WTC11 (cell line): ENCODE data around the gene SLC12A2. TPM values are rescaled to one million over a fixed set of nuclear protein-coding genes. Genes with fewer than 3 reads are reported as not detected.

Experiments used
- ATAC-seq: fragments of 200-7000 bp; cut with Tn5 transposase; 2 replicates; pipeline ENCODE4 v1.10.0; 2021; ENCODE audit warnings: mild to moderate bottlenecking, moderate library complexity
- CTCF ChIA-PET: fragments of 300-600 bp; sonication (Branson Sonifier 250); formaldehyde crosslinking; loops from one replicate; lab custom pipeline; 2021; ENCODE audit warnings: antibody characterized with exemption; lab: Charles Lee
- POLR2A ChIA-PET: fragments of 350-600 bp; sonication (Branson Sonifier 250); formaldehyde crosslinking; loops from one replicate; lab custom pipeline; 2021; ENCODE audit warnings: antibody characterized with exemption; lab: Charles Lee
- DNase-seq: peaks from one replicate; pipeline ENCODE4 v3.0.0; 2021; ENCODE audit warnings: low spot score
- H3K27ac Mint-ChIP-seq: 2 replicates; pipeline ENCODE4 v1.8.0; 2021; ENCODE audit warnings: mixed read lengths
- H3K27me3 Mint-ChIP-seq: 2 replicates; pipeline ENCODE4 v1.8.0; 2021; ENCODE audit warnings: low read depth, mild to moderate bottlenecking, moderate library complexity, mixed read lengths
- H3K36me3 Mint-ChIP-seq: 2 replicates; pipeline ENCODE4 v1.8.0; 2021; ENCODE audit warnings: mixed read lengths
- H3K4me1 Mint-ChIP-seq: 2 replicates; pipeline ENCODE4 v1.8.0; 2022; ENCODE audit warnings: mixed read lengths
- H3K4me3 Mint-ChIP-seq: 2 replicates; pipeline ENCODE4 v1.8.0; 2021; ENCODE audit warnings: mild to moderate bottlenecking, moderate library complexity, mixed read lengths
- H3K9me3 Mint-ChIP-seq: 2 replicates; pipeline ENCODE4 v1.8.0; 2021; ENCODE audit warnings: mixed read lengths
- CBFB ChIP-seq: sonication (generic); formaldehyde crosslinking; IDR thresholded peaks from 2 replicates; pipeline ENCODE4 v1.8.1; 2022; ENCODE audit warnings: mild to moderate bottlenecking, low read depth, missing genetic modification reagents
- FOXP1 ChIP-seq: sonication (generic); formaldehyde crosslinking; IDR thresholded peaks from 2 replicates; pipeline ENCODE4 v1.8.0; 2022; ENCODE audit warnings: missing genetic modification reagents, mild to moderate bottlenecking, moderate library complexity, borderline replicate concordance
- IRF2 ChIP-seq: sonication (generic); formaldehyde crosslinking; IDR thresholded peaks from 2 replicates; pipeline ENCODE4 v1.8.0; 2022; ENCODE audit warnings: low read depth, missing genetic modification reagents, borderline replicate concordance
- NFE2L1 ChIP-seq: sonication (generic); formaldehyde crosslinking; IDR thresholded peaks from 2 replicates; pipeline ENCODE4 v1.8.1; 2023; ENCODE audit warnings: missing genetic modification reagents
- NR3C1 ChIP-seq: sonication (generic); formaldehyde crosslinking; conservative IDR thresholded peaks from 2 replicates; pipeline ENCODE4 v1.8.1; 2023; ENCODE audit warnings: low read depth, mild to moderate bottlenecking, missing genetic modification reagents
- RELA ChIP-seq: sonication (generic); formaldehyde crosslinking; IDR thresholded peaks from 2 replicates; pipeline ENCODE4 v1.8.1; 2022; ENCODE audit warnings: missing genetic modification reagents, mild to moderate bottlenecking, borderline replicate concordance
- RORB ChIP-seq: fragments of 250-450 bp; sonication (Bioruptor Pico); IDR thresholded peaks from 2 replicates; pipeline ENCODE4 v1.9.0; 2021; ENCODE audit warnings: mild to moderate bottlenecking
- SMAD3 ChIP-seq: sonication (generic); formaldehyde crosslinking; IDR thresholded peaks from 2 replicates; pipeline ENCODE4 v1.8.0; 2022; ENCODE audit warnings: missing genetic modification reagents, mild to moderate bottlenecking, borderline replicate concordance
- ZNF121 ChIP-seq: sonication (generic); formaldehyde crosslinking; IDR thresholded peaks from 2 replicates; pipeline ENCODE4 v1.8.0; 2023; ENCODE audit warnings: missing genetic modification reagents
- ZNF232 ChIP-seq: sonication (generic); formaldehyde crosslinking; IDR thresholded peaks from 2 replicates; pipeline ENCODE4 v1.8.0; 2022; ENCODE audit warnings: mild to moderate bottlenecking, missing genetic modification reagents
- ZNF317 ChIP-seq: sonication (generic); formaldehyde crosslinking; IDR thresholded peaks from 2 replicates; pipeline ENCODE4 v1.8.1; 2023; ENCODE audit warnings: low read depth, mild to moderate bottlenecking, moderate library complexity, missing genetic modification reagents, borderline replicate concordance
- ZSCAN18 ChIP-seq: fragments of 250-450 bp; sonication (Bioruptor Pico); IDR thresholded peaks from 2 replicates; pipeline ENCODE4 v2.1.2; 2022; ENCODE audit warnings: mild to moderate bottlenecking, moderate library complexity
- total RNA-seq: library from RNA; stranded (reverse); gene quantifications from 3 replicates; pipeline ENCODE4 v1.2.3, GENCODE V29; 2021
- TF ChIP-seq, protein P1 (sequence below): sonication (generic); formaldehyde crosslinking; IDR thresholded peaks from 2 replicates; pipeline ENCODE4 v1.8.1; 2023; ENCODE audit warnings: mild to moderate bottlenecking, moderate library complexity, missing genetic modification reagents
- TF ChIP-seq, protein P2 (sequence below): sonication (generic); formaldehyde crosslinking; IDR thresholded peaks from 2 replicates; pipeline ENCODE4 v1.8.0; 2022; ENCODE audit warnings: mild to moderate bottlenecking, missing genetic modification reagents
- TF ChIP-seq, protein P3 (sequence below): sonication (generic); formaldehyde crosslinking; conservative IDR thresholded peaks from 2 replicates; pipeline ENCODE4 v1.8.1; 2023; ENCODE audit warnings: mild to moderate bottlenecking, low read depth, missing genetic modification reagents, moderate library complexity
- TF ChIP-seq, protein P4 (sequence below): sonication (generic); formaldehyde crosslinking; IDR thresholded peaks from 2 replicates; pipeline ENCODE4 v1.8.0; 2023; ENCODE audit warnings: missing genetic modification reagents, mild to moderate bottlenecking, borderline replicate concordance
- TF ChIP-seq, protein P5 (sequence below): sonication (generic); formaldehyde crosslinking; IDR thresholded peaks from 2 replicates; pipeline ENCODE4 v1.8.0; 2022; ENCODE audit warnings: mild to moderate bottlenecking, missing genetic modification reagents

SLC12A2 gene
- total RNA-seq, 1 experiment from 2014 or later, result 8.4 TPM

- H3K27ac Mint-ChIP-seq, result no peak overlapping the region
- peaks cover 10% of the 10 kb centered on the region for H3K36me3 Mint-ChIP-seq
- ATAC-seq, result no peak
- ChIA-PET CTCF (no interaction called here), POLR2A (no interaction called here)
- no peak for DNase-seq
- 0 out of 2 replicates have a peak, but pooled peaks cover 6% of the 10 kb centered on the region for H3K9me3 Mint-ChIP-seq
- no peaks in the 10 kb centered on the region for H3K4me1 Mint-ChIP-seq
- no peaks in the 10 kb centered on the region for H3K27me3 Mint-ChIP-seq
- H3K4me3 Mint-ChIP-seq, result no peak overlapping the region
- TF ChIP-seq IRF2 (CRISPR knock-in tag), result no peak
- no peak for TF ChIP-seq ZSCAN18 (CRISPR knock-in tag)
- no peak for TF ChIP-seq NR3C1 (CRISPR knock-in tag)
- no peak for TF ChIP-seq ZNF121 (CRISPR knock-in tag)
- TF ChIP-seq RELA (CRISPR knock-in tag), result no peak
- TF ChIP-seq SMAD3 (CRISPR knock-in tag), result no peak
- no peak for TF ChIP-seq NFE2L1
- no peak for TF ChIP-seq RORB (CRISPR knock-in tag)
- TF ChIP-seq, protein P1, sequence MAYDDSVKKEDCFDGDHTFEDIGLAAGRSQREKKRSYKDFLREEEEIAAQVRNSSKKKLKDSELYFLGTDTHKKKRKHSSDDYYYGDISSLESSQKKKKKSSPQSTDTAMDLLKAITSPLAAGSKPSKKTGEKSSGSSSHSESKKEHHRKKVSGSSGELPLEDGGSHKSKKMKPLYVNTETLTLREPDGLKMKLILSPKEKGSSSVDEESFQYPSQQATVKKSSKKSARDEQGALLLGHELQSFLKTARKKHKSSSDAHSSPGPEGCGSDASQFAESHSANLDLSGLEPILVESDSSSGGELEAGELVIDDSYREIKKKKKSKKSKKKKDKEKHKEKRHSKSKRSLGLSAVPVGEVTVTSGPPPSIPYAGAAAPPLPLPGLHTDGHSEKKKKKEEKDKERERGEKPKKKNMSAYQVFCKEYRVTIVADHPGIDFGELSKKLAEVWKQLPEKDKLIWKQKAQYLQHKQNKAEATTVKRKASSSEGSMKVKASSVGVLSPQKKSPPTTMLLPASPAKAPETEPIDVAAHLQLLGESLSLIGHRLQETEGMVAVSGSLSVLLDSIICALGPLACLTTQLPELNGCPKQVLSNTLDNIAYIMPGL (CRISPR knock-in tag), result no peak
- TF ChIP-seq, protein P2, sequence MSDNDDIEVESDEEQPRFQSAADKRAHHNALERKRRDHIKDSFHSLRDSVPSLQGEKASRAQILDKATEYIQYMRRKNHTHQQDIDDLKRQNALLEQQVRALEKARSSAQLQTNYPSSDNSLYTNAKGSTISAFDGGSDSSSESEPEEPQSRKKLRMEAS (CRISPR knock-in tag), result no peak
- TF ChIP-seq ZNF317, result no peak
- TF ChIP-seq, protein P3, sequence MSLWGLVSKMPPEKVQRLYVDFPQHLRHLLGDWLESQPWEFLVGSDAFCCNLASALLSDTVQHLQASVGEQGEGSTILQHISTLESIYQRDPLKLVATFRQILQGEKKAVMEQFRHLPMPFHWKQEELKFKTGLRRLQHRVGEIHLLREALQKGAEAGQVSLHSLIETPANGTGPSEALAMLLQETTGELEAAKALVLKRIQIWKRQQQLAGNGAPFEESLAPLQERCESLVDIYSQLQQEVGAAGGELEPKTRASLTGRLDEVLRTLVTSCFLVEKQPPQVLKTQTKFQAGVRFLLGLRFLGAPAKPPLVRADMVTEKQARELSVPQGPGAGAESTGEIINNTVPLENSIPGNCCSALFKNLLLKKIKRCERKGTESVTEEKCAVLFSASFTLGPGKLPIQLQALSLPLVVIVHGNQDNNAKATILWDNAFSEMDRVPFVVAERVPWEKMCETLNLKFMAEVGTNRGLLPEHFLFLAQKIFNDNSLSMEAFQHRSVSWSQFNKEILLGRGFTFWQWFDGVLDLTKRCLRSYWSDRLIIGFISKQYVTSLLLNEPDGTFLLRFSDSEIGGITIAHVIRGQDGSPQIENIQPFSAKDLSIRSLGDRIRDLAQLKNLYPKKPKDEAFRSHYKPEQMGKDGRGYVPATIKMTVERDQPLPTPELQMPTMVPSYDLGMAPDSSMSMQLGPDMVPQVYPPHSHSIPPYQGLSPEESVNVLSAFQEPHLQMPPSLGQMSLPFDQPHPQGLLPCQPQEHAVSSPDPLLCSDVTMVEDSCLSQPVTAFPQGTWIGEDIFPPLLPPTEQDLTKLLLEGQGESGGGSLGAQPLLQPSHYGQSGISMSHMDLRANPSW (CRISPR knock-in tag), result no peak
- TF ChIP-seq CBFB (CRISPR knock-in tag), result no peak
- TF ChIP-seq FOXP1 (CRISPR knock-in tag), result no peak
- TF ChIP-seq ZNF232 (CRISPR knock-in tag), result no peak
- TF ChIP-seq, protein P4, sequence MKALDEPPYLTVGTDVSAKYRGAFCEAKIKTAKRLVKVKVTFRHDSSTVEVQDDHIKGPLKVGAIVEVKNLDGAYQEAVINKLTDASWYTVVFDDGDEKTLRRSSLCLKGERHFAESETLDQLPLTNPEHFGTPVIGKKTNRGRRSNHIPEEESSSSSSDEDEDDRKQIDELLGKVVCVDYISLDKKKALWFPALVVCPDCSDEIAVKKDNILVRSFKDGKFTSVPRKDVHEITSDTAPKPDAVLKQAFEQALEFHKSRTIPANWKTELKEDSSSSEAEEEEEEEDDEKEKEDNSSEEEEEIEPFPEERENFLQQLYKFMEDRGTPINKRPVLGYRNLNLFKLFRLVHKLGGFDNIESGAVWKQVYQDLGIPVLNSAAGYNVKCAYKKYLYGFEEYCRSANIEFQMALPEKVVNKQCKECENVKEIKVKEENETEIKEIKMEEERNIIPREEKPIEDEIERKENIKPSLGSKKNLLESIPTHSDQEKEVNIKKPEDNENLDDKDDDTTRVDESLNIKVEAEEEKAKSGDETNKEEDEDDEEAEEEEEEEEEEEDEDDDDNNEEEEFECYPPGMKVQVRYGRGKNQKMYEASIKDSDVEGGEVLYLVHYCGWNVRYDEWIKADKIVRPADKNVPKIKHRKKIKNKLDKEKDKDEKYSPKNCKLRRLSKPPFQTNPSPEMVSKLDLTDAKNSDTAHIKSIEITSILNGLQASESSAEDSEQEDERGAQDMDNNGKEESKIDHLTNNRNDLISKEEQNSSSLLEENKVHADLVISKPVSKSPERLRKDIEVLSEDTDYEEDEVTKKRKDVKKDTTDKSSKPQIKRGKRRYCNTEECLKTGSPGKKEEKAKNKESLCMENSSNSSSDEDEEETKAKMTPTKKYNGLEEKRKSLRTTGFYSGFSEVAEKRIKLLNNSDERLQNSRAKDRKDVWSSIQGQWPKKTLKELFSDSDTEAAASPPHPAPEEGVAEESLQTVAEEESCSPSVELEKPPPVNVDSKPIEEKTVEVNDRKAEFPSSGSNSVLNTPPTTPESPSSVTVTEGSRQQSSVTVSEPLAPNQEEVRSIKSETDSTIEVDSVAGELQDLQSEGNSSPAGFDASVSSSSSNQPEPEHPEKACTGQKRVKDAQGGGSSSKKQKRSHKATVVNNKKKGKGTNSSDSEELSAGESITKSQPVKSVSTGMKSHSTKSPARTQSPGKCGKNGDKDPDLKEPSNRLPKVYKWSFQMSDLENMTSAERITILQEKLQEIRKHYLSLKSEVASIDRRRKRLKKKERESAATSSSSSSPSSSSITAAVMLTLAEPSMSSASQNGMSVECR (CRISPR knock-in tag), result no peak
- TF ChIP-seq, protein P5, sequence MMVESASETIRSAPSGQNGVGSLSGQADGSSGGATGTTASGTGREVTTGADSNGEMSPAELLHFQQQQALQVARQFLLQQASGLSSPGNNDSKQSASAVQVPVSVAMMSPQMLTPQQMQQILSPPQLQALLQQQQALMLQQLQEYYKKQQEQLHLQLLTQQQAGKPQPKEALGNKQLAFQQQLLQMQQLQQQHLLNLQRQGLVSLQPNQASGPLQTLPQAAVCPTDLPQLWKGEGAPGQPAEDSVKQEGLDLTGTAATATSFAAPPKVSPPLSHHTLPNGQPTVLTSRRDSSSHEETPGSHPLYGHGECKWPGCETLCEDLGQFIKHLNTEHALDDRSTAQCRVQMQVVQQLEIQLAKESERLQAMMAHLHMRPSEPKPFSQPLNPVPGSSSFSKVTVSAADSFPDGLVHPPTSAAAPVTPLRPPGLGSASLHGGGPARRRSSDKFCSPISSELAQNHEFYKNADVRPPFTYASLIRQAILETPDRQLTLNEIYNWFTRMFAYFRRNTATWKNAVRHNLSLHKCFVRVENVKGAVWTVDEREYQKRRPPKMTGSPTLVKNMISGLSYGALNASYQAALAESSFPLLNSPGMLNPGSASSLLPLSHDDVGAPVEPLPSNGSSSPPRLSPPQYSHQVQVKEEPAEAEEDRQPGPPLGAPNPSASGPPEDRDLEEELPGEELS (CRISPR knock-in tag), result no peak
Measured at GRCh38 chr5:128163991-128164390, 80.4 kb downstream of the SLC12A2 start.
